Endothelial cell of umbilical vein (primary cell): ENCODE measurements around the gene FAM43A. TPM values are rescaled to one million over a fixed set of nuclear protein-coding genes. Genes with fewer than 3 reads are reported as not detected.

Experiments used
- BruUV-seq: library from RNA; stranded (reverse); fragments of 400-500 nt; replicated peaks from 2 replicates; lab custom pipeline; 2021; lab: Mats Ljungman, UMichigan
- CTCF ChIA-PET: fragments of 300-600, 350-600 bp; sonication (Branson Sonifier 250); formaldehyde crosslinking; loops from one replicate; lab custom pipeline; 2021; ENCODE audit warnings: antibody characterized with exemption, inconsistent platforms; lab: Charles Lee
- POLR2A ChIA-PET: fragments of 300-600, 350-600 bp; sonication (Branson Sonifier 250); formaldehyde crosslinking; loops from one replicate; lab custom pipeline; 2021; ENCODE audit warnings: antibody characterized with exemption, inconsistent platforms; lab: Charles Lee
- DNase-seq: peaks from one replicate; pipeline ENCODE4 v3.0.0-alpha.2; 2011; ENCODE audit warnings: low read depth, low spot score
- FAIRE-seq: peaks from 2 replicates; lab custom pipeline; 2011; peaks lifted over from hg19 to GRCh38; lab: Jason Lieb, UNC
- H2AFZ ChIP-seq: 2 replicates; pipeline ENCODE4 v1.6.0; 2012; ENCODE audit warnings: low read depth, low read length, control low read depth, inconsistent platforms
- H3K27ac ChIP-seq: 2 replicates; pipeline ENCODE4 v1.5.1; 2011; ENCODE audit warnings: low read depth, mild to moderate bottlenecking, control low read depth, low read length, moderate library complexity; ENCODE audit not compliant: insufficient read depth
- H3K27me3 ChIP-seq, 2 experiments: 2 replicates each; pipeline versions ENCODE4 v1.6.0 to v1.6.1; 2011; ENCODE audit warnings: low read length in 2 of 2, mixed read lengths in 1 of 2; ENCODE audit not compliant: control insufficient read depth in 2 of 2, insufficient read depth in 2 of 2
- H3K36me3 ChIP-seq, 2 experiments: 2 replicates in 1 of 2; 3 replicates in 1 of 2; pipeline ENCODE4 v1.5.1; 2011; ENCODE audit warnings: low read length in 2 of 2, mild to moderate bottlenecking in 1 of 2, moderate library complexity in 1 of 2; ENCODE audit not compliant: control insufficient read depth in 2 of 2, insufficient read depth in 2 of 2; ENCODE audit errors: extremely low read depth in 1 of 2
- H3K4me1 ChIP-seq: 3 replicates; pipeline ENCODE4 v1.5.1; 2011; ENCODE audit warnings: mild to moderate bottlenecking, low read length; ENCODE audit not compliant: control insufficient read depth, insufficient read depth; ENCODE audit errors: extremely low read depth
- H3K4me2 ChIP-seq: 2 replicates; pipeline ENCODE4 v1.6.1; 2011; ENCODE audit warnings: low read length, control low read depth, mixed read lengths; ENCODE audit not compliant: insufficient read depth
- H3K4me3 ChIP-seq, 3 experiments: fragments of 200-600 bp in 1 of 3; sonication (generic), shearing (Covaris generic) in 1 of 3; replicated peaks in 1 of 3; 2 replicates each; pipeline ENCODE4 v1.5.1; 2011 to 2016; ENCODE audit warnings: control low read depth in 3 of 3, low read length in 3 of 3, mild to moderate bottlenecking in 2 of 3, inconsistent platforms in 1 of 3, low read depth in 1 of 3, moderate library complexity in 1 of 3; ENCODE audit not compliant: insufficient read depth in 1 of 3
- H3K79me2 ChIP-seq: 2 replicates; pipeline ENCODE4 v1.6.0; 2012; ENCODE audit warnings: low read length, inconsistent platforms; ENCODE audit not compliant: control insufficient read depth, insufficient read depth
- H3K9ac ChIP-seq: replicated peaks from 2 replicates; pipeline ENCODE3; 2011; ENCODE audit warnings: low read length, control low read depth; ENCODE audit not compliant: insufficient read depth; ENCODE audit errors: extremely low read depth
- H3K9me1 ChIP-seq: replicated peaks from 3 replicates; pipeline ENCODE4 v1.6.0; 2011; ENCODE audit warnings: mild to moderate bottlenecking, low read length; ENCODE audit not compliant: control insufficient read depth, insufficient read depth; ENCODE audit errors: extremely low read depth
- H3K9me3 ChIP-seq: replicated peaks from 2 replicates; pipeline ENCODE4 v1.5.1; 2012; ENCODE audit warnings: low read length, inconsistent platforms; ENCODE audit not compliant: control insufficient read depth, insufficient read depth
- H4K20me1 ChIP-seq: replicated peaks from 2 replicates; pipeline ENCODE3; 2011; ENCODE audit warnings: mild to moderate bottlenecking, low read length; ENCODE audit not compliant: control insufficient read depth, insufficient read depth; ENCODE audit errors: extremely low read depth
- CTCF ChIP-seq, 2 donors: IDR thresholded peaks; 1 replicate in 1 of 2; 2 replicates in 1 of 2; pipeline ENCODE4 v1.5.1; 2011; ENCODE audit warnings: low read length in 2 of 2, mild to moderate bottlenecking in 2 of 2, moderate library complexity in 2 of 2, control low read depth in 1 of 2, inconsistent platforms in 1 of 2, low read depth in 1 of 2; ENCODE audit not compliant: insufficient read depth in 1 of 2; ENCODE audit errors: extremely low read depth in 1 of 2
- EZH2 ChIP-seq: IDR thresholded peaks from 2 replicates; pipeline ENCODE4 v1.6.1; 2012; ENCODE audit warnings: borderline replicate concordance, low read depth, mild to moderate bottlenecking, moderate library complexity, low read length, inconsistent platforms; ENCODE audit not compliant: severe bottlenecking
- FOS ChIP-seq: IDR thresholded peaks from 2 replicates; pipeline ENCODE4 v1.6.1; 2011; ENCODE audit warnings: mild to moderate bottlenecking, low read length, moderate library complexity, borderline replicate concordance; ENCODE audit not compliant: insufficient read depth
- GATA2 ChIP-seq: IDR thresholded peaks from 2 replicates; pipeline ENCODE4 v1.7.0; 2011; ENCODE audit warnings: low read depth, mild to moderate bottlenecking, moderate library complexity, mixed read lengths, low read length; ENCODE audit not compliant: insufficient read length, insufficient read depth
- JUN ChIP-seq: IDR thresholded peaks from 2 replicates; pipeline ENCODE4 v1.6.1; 2011; ENCODE audit warnings: borderline replicate concordance, low read depth; ENCODE audit not compliant: insufficient read length, insufficient read depth
- MAX ChIP-seq: IDR thresholded peaks from 2 replicates; pipeline ENCODE4 v1.6.1; 2011; ENCODE audit not compliant: insufficient read depth, insufficient read length
- MYC ChIP-seq: IDR thresholded peaks from one replicate; pipeline ENCODE4 v1.6.1; 2011; ENCODE audit warnings: mild to moderate bottlenecking, low read depth, low read length
- POLR2A ChIP-seq: IDR thresholded peaks from 2 replicates; pipeline ENCODE4 v1.6.1; 2012; ENCODE audit warnings: low read depth, mild to moderate bottlenecking, control low read depth, low read length
- POLR2AphosphoS5 ChIP-seq: IDR thresholded peaks from 2 replicates; pipeline ENCODE4 v1.6.1; 2012; ENCODE audit warnings: low read depth, mild to moderate bottlenecking, control low read depth, low read length, moderate library complexity; ENCODE audit not compliant: insufficient read depth
- dilution Hi-C: fragments of 300-500 bp; cut with MboI; formaldehyde crosslinking; loops from one replicate; pipeline ENCODE4 v1.15.0; 2019; ENCODE audit warnings: low sequenced_read_pairs; ENCODE audit not compliant: extremely low pct_ligation_motif_present
- intact Hi-C: fragments of 100-400 bp; cut with micrococcal nuclease; formaldehyde crosslinking; loops from one replicate; pipeline ENCODE4 v1.10.0; 2022
- polyA plus RNA-seq, 4 experiments: library from polyadenylated mRNA; depleted of rRNA in 3 of 4; stranded (reverse) in 3 of 4; unstranded in 1 of 4; fragments of >200 nt; gene quantifications; 2 replicates each; pipeline versions ENCODE4 v1.2.1 to v1.2.3, GENCODE V29; 2011 to 2012; ENCODE audit warnings: missing spikeins in 1 of 4
- total RNA-seq: library from RNA; stranded (reverse); gene quantifications from 2 replicates; pipeline ENCODE4 v1.2.3, GENCODE V29; 2021

Gene FAM43A
- total and polyA plus RNA-seq, 2 donors (not counting 3 experiments of a cell fraction or from before 2014, with no cell fraction given) = 244 to 307 TPM

GRCh38 chr3:194730365-194730764, 44.7 kb downstream of the FAM43A start:
- POLR2A ChIA-PET = no interaction called here
- H3K36me3 ChIP-seq = no peaks in the 10 kb centered on the region
- CTCF ChIA-PET = interaction anchor here (0.6 kb wide), 1 partner anchor 494 kb away, joined by 3 read pairs; no protein-coding TSS in a partner anchor

More at GRCh38 chr3:194730365-194730764, 44.7 kb downstream of the FAM43A start:
- Histone ChIP-seq H3K4me3 (no peak overlapping the region), H3K9me3 (no peaks in the 10 kb centered on the region), H3K27ac (no peak overlapping the region), H4K20me1 (no peaks in the 10 kb centered on the region), H2AFZ (peak overlapping the region; percentile 56), H3K9me1 (no peaks in the 10 kb centered on the region), H3K4me1 (no peaks in the 10 kb centered on the region), H3K79me2 (no peaks in the 10 kb centered on the region), H3K4me2 (no peak overlapping the region), H3K27me3 (no peaks in the 10 kb centered on the region), H3K9ac (no peak overlapping the region)
- no TSS peak for BruUV-seq
- intact Hi-C loops (no loop called here), dilution Hi-C loops (no loop called here)
- FAIRE-seq = peak; percentile 15
- peak; percentile 32 for DNase-seq
- TF ChIP-seq JUN = no peak
- no peak for TF ChIP-seq POLR2A
- TF ChIP-seq POLR2AphosphoS5 = no peak
- TF ChIP-seq MAX = no peak
- TF ChIP-seq CTCF (IDR thresholded peaks at IDR 0.05; ENCODE audit: extremely low read depth in 1 of 2, insufficient read depth in 1 of 2, low read depth in 1 of 2, low read length in 2 of 2) = no peak
- TF ChIP-seq EZH2 = no peak
- no peak for TF ChIP-seq FOS
- TF ChIP-seq MYC = no peak
- TF ChIP-seq GATA2 = no peak
